ENCODE results near the gene ENPP4.
A peak's percentile ranks its signal among the peaks of the same experiment; 100 is the strongest.
"Not testable (repeated sequence)": the region's sequence is repeated elsewhere in the genome, so short reads cannot be mapped to it uniquely, and the experiment has no call there.

Gene ENPP4

GRCh38 chr6:46130666-46131065 is 877 bp downstream of the ENPP4 start:
- DNase-seq (ENCODE audit: low spot score) = no peak

DNA sequence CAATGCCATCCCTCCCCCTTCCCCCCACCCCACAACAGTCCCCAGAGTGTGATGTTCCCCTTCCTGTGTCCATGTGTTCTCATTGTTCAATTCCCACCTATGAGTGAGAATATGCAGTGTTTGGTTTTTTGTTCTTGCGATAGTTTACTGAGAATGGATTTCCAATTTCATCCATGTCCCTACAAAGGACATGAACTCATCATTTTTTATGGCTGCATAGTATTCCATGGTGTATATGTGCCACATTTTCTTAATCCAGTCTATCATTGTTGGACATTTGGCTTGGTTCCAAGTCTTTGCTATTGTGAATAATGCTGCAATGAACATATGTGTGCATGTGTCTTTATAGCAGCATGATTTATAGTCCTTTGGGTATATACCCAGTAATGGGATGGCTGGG is 1.5 kb downstream of the ENPP4 start:
- DNase-seq (ENCODE audit: low spot score) = not testable (repeated sequence)

- no peak for DNase-seq (ENCODE audit: low spot score)
Measured at GRCh38 chr6:46134216-46134615, 4.4 kb downstream of the ENPP4 start.

DNA sequence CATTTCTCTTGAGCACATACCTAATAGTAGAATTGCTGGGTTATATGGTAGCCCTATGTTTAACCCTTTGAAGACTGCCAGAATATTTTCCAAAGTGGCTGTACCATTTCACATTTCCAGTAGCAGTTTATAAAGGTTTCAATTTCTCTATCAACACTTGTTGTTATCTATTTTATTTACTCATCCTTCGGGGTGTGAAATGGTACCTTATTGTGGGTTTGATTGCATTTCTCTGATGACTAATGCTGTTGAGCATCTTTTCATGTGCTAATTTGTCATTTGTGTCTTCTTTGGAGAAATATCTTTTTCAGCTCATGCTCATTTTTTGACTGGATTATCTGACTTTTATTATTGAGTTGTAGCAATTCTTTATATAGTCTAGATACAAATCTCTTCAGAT is 5.4 kb downstream of the ENPP4 start:
- DNase-seq (ENCODE audit: low spot score) = no peak

- DNase-seq (ENCODE audit: low spot score) = no peak
Measured at GRCh38 chr6:46136831-46137230, 7.0 kb downstream of the ENPP4 start.

DNA sequence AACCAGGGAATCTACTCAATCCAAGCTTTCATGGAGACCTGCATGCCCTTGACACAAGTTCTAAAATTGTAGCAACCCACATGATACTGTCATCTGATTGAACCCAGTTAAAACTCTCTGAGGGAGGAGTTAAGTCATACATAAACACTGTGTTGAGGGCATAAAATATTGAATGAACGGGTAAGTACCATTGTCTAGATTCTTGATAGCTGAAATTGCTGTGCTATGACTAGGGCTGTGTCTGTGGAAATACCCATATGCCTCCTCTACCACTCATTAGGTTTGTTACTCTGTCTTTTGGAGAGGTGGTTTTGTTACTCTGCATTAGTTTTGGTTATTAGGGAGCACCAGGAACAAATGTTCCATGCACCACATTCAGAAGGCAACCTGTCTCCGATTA is 7.6 kb downstream of the ENPP4 start:
- DNase-seq (ENCODE audit: low spot score) = no peak

DNA sequence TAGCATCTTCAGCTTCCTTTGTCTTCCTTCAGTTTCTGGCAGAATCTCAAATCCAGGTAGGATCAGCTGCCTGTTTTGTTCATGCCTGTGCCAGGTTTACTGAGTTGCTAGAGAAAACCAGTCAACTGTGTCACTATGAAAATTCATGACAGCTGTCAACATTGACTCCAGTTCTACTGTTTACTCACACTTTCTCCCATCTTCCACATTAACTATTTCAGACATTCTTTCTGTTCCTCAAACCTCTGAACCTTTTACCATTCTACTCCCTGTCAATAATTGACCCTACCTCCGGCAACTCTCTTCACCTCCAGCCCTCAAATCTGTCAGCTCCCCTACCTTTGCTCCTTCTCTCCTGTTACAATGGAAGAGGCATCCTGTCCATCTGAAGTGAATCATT is 8.5 kb downstream of the ENPP4 start:
- no peak for DNase-seq (ENCODE audit: low spot score)

DNA sequence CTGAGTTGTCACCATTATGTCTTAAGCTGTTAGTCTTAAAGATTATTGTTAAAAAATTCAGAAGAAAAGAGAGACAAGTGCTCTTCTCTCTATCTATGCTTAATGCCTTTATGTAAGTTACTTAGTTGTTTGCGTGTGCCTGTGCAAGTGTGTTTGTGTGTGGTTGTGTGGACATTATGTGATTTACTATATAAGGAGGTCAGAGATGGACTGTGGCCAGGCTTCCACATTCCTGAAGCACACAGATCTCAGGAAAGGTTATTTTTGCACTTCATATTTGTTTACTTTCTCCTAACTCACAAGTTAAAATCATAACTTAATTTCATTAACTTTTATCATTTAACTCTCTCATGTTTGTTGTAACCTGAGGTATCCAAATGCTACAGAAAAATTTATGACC is 14.5 kb downstream of the ENPP4 start:
- no peak for DNase-seq (ENCODE audit: low spot score)

DNA sequence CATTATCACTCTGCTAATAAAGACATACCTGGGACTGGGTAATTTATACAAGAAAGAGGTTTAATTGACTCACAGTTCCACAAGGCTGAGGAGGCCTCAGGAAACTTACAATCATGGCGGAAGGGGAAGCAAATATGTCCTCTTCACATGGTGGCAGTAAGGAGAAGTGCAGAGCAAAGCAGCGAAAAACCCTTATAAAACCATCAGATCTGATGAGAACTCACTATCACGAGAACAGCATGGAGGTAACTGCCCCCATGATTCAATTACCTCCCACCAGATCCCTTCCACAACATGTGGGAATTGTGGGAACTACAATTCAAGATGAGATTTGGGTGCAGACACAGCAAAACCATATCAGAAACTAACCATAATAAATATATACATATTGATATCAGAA is 19.3 kb downstream of the ENPP4 start:
- not testable (repeated sequence) for DNase-seq (ENCODE audit: low spot score)

GRCh38 chr6:46156701-46157100 is 26.9 kb downstream of the ENPP4 start:
- DNase-seq (ENCODE audit: low spot score) = no peak

DNA sequence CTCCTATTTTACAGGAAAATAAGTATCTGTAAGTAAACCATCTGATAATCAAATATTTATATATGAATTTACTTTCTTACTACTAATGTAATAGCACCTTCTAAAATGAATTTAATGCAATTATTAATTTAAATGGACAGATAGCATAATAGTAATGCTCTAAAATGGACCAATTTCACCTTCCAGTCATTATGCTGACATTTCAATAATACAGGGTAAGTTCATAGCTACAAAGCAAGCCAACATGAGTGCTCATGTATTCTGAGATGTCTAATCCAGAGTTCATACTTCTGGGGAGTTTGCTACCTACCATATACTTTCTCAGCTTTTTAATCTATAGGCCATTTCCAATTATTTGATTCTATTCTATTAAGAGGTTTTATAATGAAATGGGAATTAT is 29.4 kb downstream of the ENPP4 start:
- DNase-seq (ENCODE audit: low spot score) = no peak

DNA sequence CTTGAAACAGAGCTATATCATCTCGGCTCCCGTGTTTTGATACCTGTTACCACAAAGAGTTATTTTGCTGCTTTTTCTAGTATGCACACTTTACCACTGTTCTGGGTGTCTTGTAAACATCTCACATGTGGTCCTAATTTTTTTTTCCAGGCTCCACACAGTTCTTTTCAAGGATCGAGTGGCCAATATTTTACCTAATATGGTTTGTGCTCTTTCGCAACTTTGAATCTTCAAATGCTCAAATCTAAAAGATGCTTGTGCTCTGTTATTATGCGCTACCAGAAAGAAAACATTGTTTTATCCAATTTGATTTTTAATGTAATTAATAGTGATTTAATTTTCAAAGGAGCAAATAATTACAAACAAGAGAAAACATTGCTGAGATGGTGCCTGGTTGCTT is 30.3 kb downstream of the ENPP4 start:
- no peak for DNase-seq (ENCODE audit: low spot score)

- peak; percentile 35 for DNase-seq (ENCODE audit: low spot score)
Measured at GRCh38 chr6:46170357-46171289, 40.8 kb downstream of the ENPP4 start, which contains the start of gene ENPP5. ENPP5 (minus strand) TSS chr6:46170980; CDS start chr6:46168262, 2,718 bp downstream.

DNA sequence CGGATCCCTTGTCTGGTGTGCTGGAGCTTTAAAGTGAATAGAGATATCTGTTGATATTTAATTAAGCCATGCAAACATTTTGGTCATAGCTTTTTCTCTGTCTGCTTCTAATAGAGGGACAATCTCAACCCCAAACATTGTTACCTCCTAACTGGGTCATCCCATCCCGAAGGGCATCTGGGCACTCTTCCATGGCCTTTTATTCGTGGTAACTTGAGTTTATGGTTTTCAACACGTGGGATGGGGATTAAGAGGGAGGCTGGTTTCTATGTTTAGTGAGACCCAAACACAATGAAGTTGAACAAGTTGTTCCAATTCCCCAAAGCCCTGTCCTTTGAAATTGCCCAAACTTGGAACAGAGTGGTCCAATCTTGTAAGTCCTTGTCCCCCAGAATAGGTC is 42.4 kb downstream of the ENPP4 start:
- DNase-seq (ENCODE audit: low spot score) = no peak

DNA sequence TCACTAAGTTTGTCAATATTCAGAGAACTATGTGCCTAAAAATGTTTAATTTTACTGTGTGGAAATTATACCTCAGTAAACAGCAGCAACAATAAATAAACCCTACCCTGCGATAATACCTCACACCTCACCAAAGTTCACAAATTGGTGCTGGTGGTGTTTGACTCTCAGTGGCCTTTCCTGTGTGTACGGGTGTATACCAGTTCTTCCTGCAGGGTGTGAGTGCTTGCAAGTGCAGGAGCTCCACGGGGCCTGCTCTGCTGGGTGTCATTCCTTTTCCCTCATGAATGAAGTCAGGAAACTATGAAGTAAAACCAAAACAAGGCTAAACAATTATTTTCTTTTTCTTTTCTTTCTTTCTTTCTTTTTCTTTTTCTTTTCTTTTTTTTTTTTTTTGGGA is 45.1 kb downstream of the ENPP4 start:
- no peak for DNase-seq (ENCODE audit: low spot score)

GRCh38 chr6:46175446-46175845 is 45.7 kb downstream of the ENPP4 start:
- no peak for DNase-seq (ENCODE audit: low spot score)

DNA sequence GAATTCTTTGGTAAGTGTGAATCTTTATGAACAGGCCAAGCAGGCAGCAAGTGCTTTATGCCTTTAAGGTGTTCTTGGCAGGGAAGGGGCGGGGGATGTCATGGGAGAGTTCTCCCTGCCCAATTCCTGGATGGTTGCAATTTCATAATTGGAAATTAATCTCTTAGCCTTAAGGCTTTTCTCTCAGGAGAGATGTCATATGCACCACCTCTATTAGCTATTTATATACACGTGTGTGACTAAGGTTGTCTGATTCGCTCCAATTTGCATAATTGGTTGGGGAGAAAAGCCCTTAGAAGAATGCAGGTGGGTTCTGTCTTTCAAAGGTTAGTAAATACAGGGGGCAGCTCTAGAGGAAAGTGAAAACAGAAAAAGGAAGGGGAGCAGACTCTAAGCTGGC is 46.2 kb downstream of the ENPP4 start:
- no peak for DNase-seq (ENCODE audit: low spot score)

DNA sequence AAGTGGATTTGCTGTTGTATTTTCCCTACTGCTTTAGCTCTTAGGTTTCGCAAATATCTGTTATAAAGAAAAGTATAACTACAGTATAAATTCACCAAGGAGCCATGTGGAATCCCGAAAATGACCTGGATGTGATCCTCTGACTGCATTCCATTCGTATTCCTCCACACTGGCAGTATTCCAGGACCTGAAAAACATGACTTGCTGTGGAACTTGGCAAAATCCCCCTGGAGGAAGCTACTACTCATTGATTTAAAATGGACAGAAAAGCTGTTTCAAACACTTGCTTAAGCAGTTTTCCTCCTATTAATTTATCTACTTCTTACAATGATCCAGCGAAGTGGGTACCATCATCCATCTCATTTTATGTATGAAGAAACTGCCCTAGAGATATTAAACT is 54.3 kb downstream of the ENPP4 start:
- DNase-seq (ENCODE audit: low spot score) = peak; percentile 48

- no peak for DNase-seq (ENCODE audit: low spot score)
Measured at GRCh38 chr6:46186583-46186982, 56.8 kb downstream of the ENPP4 start.

GRCh38 chr6:46189726-46190125 is 59.9 kb downstream of the ENPP4 start:
- no peak for DNase-seq (ENCODE audit: low spot score)

DNA sequence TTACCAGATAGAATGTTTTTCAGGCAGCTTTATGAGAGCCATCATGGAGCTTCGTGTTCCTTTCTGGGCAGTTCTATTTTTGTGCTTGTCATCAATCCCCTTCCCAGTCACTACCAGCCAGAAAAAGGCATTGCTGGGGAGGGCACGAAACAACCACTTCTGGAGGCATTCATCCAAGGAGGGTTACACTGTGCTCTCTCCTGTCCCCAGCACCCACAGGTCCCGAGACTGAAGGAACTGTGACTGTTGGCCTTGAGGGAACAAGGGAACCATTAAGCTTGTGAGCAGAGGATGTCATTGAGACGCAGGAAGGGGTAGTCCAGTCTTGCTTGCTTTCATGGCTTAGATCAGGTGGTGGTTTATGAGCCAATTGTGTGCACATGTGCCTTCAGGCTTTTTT is 61.1 kb downstream of the ENPP4 start:
- DNase-seq (ENCODE audit: low spot score) = no peak

- DNase-seq (ENCODE audit: low spot score) = peak; percentile 60
Measured at GRCh38 chr6:46191961-46192360, 62.2 kb downstream of the ENPP4 start.
